ENCODE results near the gene USH1G.
"Not testable (repeated sequence)": the region's sequence is repeated elsewhere in the genome, so short reads cannot be mapped to it uniquely, and the experiment has no call there.

Gene USH1G

GRCh38 chr17:74873874-74874614 lies 49.0 kb downstream of the USH1G start:
- H3K4me3 ChIP-seq (ENCODE audit: low read depth, low read length) = peak overlapping the region; percentile 89
- no peak for DNase-seq
- H3K9me3 ChIP-seq (ENCODE audit: severe bottlenecking) = no peaks in the 10 kb centered on the region
- TF ChIP-seq CTCF (IDR thresholded peaks at IDR 0.05; ENCODE audit: low read depth, low read length) = no peak
- H3K27ac ChIP-seq = peak overlapping the region; percentile 96
- H3K27me3 ChIP-seq (ENCODE audit: insufficient read depth, low read depth, severe bottlenecking) = no peaks in the 10 kb centered on the region
- peaks cover 13% of the 10 kb centered on the region for H3K36me3 ChIP-seq

GRCh38 chr17:74873037-74873873 lies 49.8 kb downstream of the USH1G start:
- no peak for TF ChIP-seq CTCF (IDR thresholded peaks at IDR 0.05; ENCODE audit: low read depth, low read length)
- peak overlapping the region; percentile 96 for H3K27ac ChIP-seq
- DNase-seq = peak; percentile 100
- peaks cover 16% of the 10 kb centered on the region for H3K36me3 ChIP-seq
- H3K27me3 ChIP-seq (ENCODE audit: insufficient read depth, low read depth, severe bottlenecking) = no peaks in the 10 kb centered on the region
- H3K4me3 ChIP-seq (ENCODE audit: low read depth, low read length) = peak overlapping the region; percentile 89
- no peaks in the 10 kb centered on the region for H3K9me3 ChIP-seq (ENCODE audit: severe bottlenecking)

GRCh38 chr17:74872313-74873036 lies 50.6 kb downstream of the USH1G start, which contains the start of gene FDXR:
Gene FDXR (minus strand): TSS chr17:74872994. CDS start chr17:74872944, 50 bp downstream.
- no peak for DNase-seq
- H3K36me3 ChIP-seq = peaks cover 16% of the 10 kb centered on the region
- TF ChIP-seq CTCF (IDR thresholded peaks at IDR 0.05; ENCODE audit: low read depth, low read length) = no peak
- H3K27me3 ChIP-seq (ENCODE audit: insufficient read depth, low read depth, severe bottlenecking) = no peaks in the 10 kb centered on the region
- peak within 1 kb of the TSS; percentile 96 for H3K27ac ChIP-seq
- peak within 1 kb of the TSS; percentile 89 for H3K4me3 ChIP-seq (ENCODE audit: low read depth, low read length)
- H3K9me3 ChIP-seq (ENCODE audit: severe bottlenecking) = no peaks in the 10 kb centered on the region

- no peak overlapping the region; the same call in 1 of the 2 replicates for H3K4me3 ChIP-seq (ENCODE audit: low read depth, low read length)
- no peak for DNase-seq
- no peaks in the 10 kb centered on the region for H3K9me3 ChIP-seq (ENCODE audit: severe bottlenecking)
- H3K36me3 ChIP-seq = peaks cover 16% of the 10 kb centered on the region
- H3K27ac ChIP-seq = no peak overlapping the region
- no peaks in the 10 kb centered on the region for H3K27me3 ChIP-seq (ENCODE audit: insufficient read depth, low read depth, severe bottlenecking)
- TF ChIP-seq CTCF (IDR thresholded peaks at IDR 0.05; ENCODE audit: low read depth, low read length) = no peak
Observed at GRCh38 chr17:74871356-74872076, 51.5 kb downstream of the USH1G start.

GRCh38 chr17:74870512-74870911 lies 52.5 kb downstream of the USH1G start:
- no peak for DNase-seq
- no peaks in the 10 kb centered on the region for H3K27me3 ChIP-seq (ENCODE audit: insufficient read depth, low read depth, severe bottlenecking)
- peaks cover 19% of the 10 kb centered on the region for H3K36me3 ChIP-seq
- no peak overlapping the region for H3K27ac ChIP-seq
- TF ChIP-seq CTCF (IDR thresholded peaks at IDR 0.05; ENCODE audit: low read depth, low read length) = no peak
- no peak overlapping the region for H3K4me3 ChIP-seq (ENCODE audit: low read depth, low read length)
- H3K9me3 ChIP-seq (ENCODE audit: severe bottlenecking) = no peaks in the 10 kb centered on the region

- H3K4me3 ChIP-seq (ENCODE audit: low read depth, low read length); H3K9me3 ChIP-seq (ENCODE audit: severe bottlenecking); H3K27me3 ChIP-seq (ENCODE audit: insufficient read depth, low read depth, severe bottlenecking); H3K27ac ChIP-seq; DNase-seq: not testable (repeated sequence)
- H3K36me3 ChIP-seq = peaks cover 24% of the 10 kb centered on the region
Observed at GRCh38 chr17:74870028-74870427, 53.0 kb downstream of the USH1G start.

Data from WERI-Rb-1 (cell line).